Ascending aorta (tissue), 2 donors: ENCODE measurements around the gene ARL3. TPM values are rescaled to one million over a fixed set of nuclear protein-coding genes. Genes with fewer than 3 reads are reported as not detected.
"Not testable (repeated sequence)": the region's sequence is repeated elsewhere in the genome, so short reads cannot be mapped to it uniquely, and the experiment has no call there.

Source experiments
- DNase-seq, 2 donors: peaks; one replicate each; pipeline ENCODE4 v3.0.0-alpha.2; 2019; ENCODE audit warnings: low spot score in 2 of 2
- H3K27ac ChIP-seq, 2 donors: fragments of 200-600 bp; sonication (generic); one replicate each; pipeline ENCODE4 v1.5.1; 2016 to 2017; ENCODE audit warnings: mild to moderate bottlenecking in 1 of 2
- H3K27me3 ChIP-seq: fragments of 200-600 bp; sonication (generic); one replicate; pipeline ENCODE4 v1.5.1; 2017
- H3K36me3 ChIP-seq, 2 donors: fragments of 200-600 bp; sonication (generic); one replicate each; pipeline ENCODE4 v1.5.1; 2016
- H3K4me1 ChIP-seq, 2 donors: fragments of 200-600 bp; sonication (generic); one replicate each; pipeline ENCODE4 v1.5.1; 2016 to 2017; ENCODE audit warnings: mild to moderate bottlenecking in 1 of 2
- H3K4me3 ChIP-seq, 2 donors: fragments of 200-600 bp; sonication (generic); one replicate each; pipeline ENCODE4 v1.5.1; 2016 to 2017; ENCODE audit warnings: mild to moderate bottlenecking in 1 of 2
- H3K9me3 ChIP-seq, 2 donors: fragments of 200-600 bp; sonication (generic); one replicate each; pipeline ENCODE4 v1.5.1; 2016
- intact Hi-C: fragments of 100-400 bp; cut with DNase I; formaldehyde crosslinking; loops from one replicate; pipeline ENCODE4 v1.15.1; 2023
- total RNA-seq: library from RNA; depleted of rRNA; stranded (reverse); fragments of >200 nt; gene quantifications from one replicate; pipeline ENCODE4 v1.1.0, GENCODE V29; 2016
- TF ChIP-seq, protein P1 (sequence below), 3 experiments: fragments of 200-600 bp in 2 of 3; fragments of 450-650 bp in 1 of 3; sonication (generic) in 2 of 3; IDR thresholded peaks; one replicate each; pipeline ENCODE4 v1.5.1; 2016 to 2019; ENCODE audit warnings: antibody characterized with exemption in 3 of 3, mild to moderate bottlenecking in 1 of 3, moderate library complexity in 1 of 3

Gene ARL3, protein sequence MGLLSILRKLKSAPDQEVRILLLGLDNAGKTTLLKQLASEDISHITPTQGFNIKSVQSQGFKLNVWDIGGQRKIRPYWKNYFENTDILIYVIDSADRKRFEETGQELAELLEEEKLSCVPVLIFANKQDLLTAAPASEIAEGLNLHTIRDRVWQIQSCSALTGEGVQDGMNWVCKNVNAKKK
- total RNA-seq, result 2.0 TPM

DNA sequence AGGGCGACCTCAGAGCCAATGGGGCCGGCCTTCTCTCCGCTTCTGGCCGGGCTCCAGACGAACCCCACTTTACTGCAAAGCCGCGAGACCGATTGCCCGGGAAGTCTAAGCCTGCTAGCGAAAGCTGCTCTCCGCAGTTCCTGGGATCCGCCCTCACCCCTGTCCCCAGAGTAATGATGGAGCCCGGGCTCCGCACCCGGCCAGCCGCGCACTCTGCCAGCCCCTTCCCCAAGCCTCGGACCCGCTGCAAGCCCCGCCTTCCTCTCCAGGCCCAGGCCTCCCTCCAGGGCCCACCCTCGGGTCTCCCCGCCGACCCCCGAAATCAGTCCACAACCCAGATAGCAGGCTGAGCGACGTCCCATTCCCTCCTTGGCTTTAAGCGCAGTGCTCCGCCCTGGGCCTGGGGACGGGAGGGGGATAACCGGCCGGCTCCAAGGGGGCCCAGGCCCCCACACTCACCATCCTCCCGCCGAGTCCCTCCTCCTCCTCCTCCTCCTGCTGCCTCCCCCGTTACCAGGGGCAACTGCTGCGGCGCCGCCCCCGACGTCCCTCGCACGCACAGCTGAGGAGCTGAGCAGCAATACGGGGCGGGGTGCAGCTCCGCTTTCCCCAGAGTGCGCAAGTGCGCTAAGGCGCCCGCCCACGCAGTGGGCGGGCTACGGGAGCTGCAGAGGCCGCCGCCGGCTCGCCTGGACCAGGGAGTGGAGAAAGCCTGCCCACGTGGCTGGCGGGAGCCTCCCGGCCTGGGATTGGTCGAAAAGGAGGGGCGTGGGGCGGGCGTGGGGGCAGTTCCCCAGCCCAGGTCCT is at the start of gene ARL3:
TSS of gene ARL3 (minus strand) at position 584 of the 807 bp plus-strand sequence. CDS start at position 462, 122 bp downstream.
- DNase-seq, result peak; percentile 94 to 98
- no peaks in the 10 kb centered on the region for H3K36me3 ChIP-seq
- intact Hi-C loops, result loop anchor here (2.0 kb wide), 3 partner anchors 39 to 211 kb away; partner anchors contain the start of genes ACTR1A and SUFU
- peak within 1 kb of the TSS; percentile 79 to 83 for H3K27ac ChIP-seq
- TF ChIP-seq, protein P1, sequence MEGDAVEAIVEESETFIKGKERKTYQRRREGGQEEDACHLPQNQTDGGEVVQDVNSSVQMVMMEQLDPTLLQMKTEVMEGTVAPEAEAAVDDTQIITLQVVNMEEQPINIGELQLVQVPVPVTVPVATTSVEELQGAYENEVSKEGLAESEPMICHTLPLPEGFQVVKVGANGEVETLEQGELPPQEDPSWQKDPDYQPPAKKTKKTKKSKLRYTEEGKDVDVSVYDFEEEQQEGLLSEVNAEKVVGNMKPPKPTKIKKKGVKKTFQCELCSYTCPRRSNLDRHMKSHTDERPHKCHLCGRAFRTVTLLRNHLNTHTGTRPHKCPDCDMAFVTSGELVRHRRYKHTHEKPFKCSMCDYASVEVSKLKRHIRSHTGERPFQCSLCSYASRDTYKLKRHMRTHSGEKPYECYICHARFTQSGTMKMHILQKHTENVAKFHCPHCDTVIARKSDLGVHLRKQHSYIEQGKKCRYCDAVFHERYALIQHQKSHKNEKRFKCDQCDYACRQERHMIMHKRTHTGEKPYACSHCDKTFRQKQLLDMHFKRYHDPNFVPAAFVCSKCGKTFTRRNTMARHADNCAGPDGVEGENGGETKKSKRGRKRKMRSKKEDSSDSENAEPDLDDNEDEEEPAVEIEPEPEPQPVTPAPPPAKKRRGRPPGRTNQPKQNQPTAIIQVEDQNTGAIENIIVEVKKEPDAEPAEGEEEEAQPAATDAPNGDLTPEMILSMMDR (IDR thresholded peaks at IDR 0.05), result peak; percentile 21 to 42 (median 39)
- H3K27me3 ChIP-seq, result no peaks in the 10 kb centered on the region
- H3K4me1 ChIP-seq, result peaks cover 0 to 13% of the 10 kb centered on the region in 2 donors
- H3K4me3 ChIP-seq, result peak within 1 kb of the TSS; percentile 84 to 91
- no peaks in the 10 kb centered on the region for H3K9me3 ChIP-seq

DNA sequence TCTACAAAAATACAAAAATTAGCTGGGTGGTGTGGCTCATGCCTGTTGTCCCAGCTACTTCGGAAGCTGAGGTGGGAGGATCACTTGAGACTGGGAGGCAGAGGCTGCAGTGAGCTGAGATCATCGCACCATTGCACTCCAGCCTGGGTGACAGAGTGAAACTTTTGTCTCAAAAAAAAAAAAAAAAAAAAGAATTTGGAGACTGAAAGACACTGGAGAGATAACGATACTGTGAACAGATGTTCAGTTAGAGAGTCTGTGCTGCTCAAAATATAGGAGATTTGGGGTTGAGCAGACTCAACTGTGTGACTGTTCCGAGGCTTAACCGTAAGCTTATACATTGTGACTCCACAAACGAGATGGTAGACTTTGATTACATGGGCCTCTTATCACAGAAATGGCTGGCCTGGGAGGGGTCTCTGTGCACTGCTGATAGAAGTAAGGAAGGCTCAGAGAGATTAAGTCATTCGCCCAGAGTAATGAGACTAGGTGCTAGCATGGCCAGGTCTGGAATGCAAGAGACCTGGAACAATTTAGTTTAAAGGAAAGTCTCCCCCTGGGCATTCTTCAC is 48.9 kb upstream of the ARL3 start:
- TF ChIP-seq, protein P1 (IDR thresholded peaks at IDR 0.05), result no peak
- H3K27me3 ChIP-seq, result no peaks in the 10 kb centered on the region
- intact Hi-C loops, result no loop called here
- no peak overlapping the region for H3K4me3 ChIP-seq
- H3K27ac ChIP-seq, result peak overlapping the region in 1 of 2 donors; percentile 48
- peaks cover 0 to 34% of the 10 kb centered on the region in 2 donors for H3K4me1 ChIP-seq
- peaks cover 4 to 11% of the 10 kb centered on the region in 2 donors for H3K36me3 ChIP-seq
- DNase-seq, result no peak
- H3K9me3 ChIP-seq, result no peaks in the 10 kb centered on the region

DNA sequence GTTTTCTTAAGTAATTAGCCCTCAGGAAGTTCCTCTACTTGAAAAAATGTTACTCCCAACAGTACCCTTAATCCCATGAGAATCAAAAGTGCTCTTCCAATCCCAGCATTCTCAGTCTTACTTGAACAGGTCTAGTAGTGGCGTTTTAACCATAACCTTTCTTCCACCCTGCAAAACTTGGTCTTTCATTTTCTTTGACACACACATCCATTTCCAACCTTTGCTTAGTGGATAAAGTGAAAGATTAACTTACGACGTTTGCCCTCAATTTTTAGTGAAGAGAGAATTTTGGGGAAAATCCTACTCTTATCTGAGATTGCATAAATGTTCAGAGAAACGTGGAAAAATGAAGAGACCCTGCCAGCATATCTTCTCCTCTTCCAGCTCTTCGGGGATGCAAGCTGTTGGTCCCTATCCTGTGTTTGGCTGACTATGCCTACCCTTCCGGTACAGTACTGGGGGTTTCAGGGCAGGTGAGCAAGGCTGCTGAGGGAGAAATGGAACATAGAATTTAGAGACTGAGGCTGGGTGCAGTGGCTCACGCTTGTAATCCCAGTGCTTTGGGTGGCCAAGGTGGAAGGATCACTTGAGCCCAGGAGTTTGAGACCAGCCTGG is 48.3 kb upstream of the ARL3 start:
- Histone ChIP-seq H3K36me3 (peaks cover 4 to 11% of the 10 kb centered on the region in 2 donors), H3K27ac (peak overlapping the region in 1 of 2 donors; percentile 48), H3K9me3 (no peaks in the 10 kb centered on the region), H3K4me3 (no peak overlapping the region), H3K4me1 (peaks cover 0 to 33% of the 10 kb centered on the region in 2 donors), H3K27me3 (no peaks in the 10 kb centered on the region)
- intact Hi-C loops, result no loop called here
- DNase-seq, result no peak
- TF ChIP-seq, protein P1 (IDR thresholded peaks at IDR 0.05), result no peak

DNA sequence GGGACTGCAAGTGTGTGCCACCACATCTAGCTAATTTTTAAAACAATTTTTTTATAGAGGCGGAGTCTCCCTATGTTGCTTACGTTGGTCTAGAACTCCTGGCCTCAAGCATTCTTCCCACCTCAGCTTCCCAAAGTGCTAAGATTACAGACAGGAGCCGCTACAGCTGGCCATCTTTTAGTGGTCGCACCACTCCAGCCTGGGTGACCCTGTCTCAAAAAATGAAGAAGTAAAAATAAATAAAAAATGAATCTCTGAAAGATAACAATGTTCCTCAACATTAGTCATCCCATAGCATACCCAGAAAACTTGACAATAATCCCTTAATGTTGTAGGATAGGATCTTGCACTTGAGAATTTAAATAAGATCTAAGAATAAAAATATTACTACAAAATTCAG is 47.8 kb upstream of the ARL3 start:
- H3K9me3 ChIP-seq, result no peaks in the 10 kb centered on the region
- peaks cover 0 to 29% of the 10 kb centered on the region in 2 donors for H3K4me1 ChIP-seq
- H3K27me3 ChIP-seq, result no peaks in the 10 kb centered on the region
- intact Hi-C loops, result no loop called here
- DNase-seq, result no peak
- H3K27ac ChIP-seq, result peak overlapping the region in 1 of 2 donors; percentile 69
- TF ChIP-seq, protein P1 (IDR thresholded peaks at IDR 0.05), result no peak
- H3K36me3 ChIP-seq, result peaks cover 4 to 11% of the 10 kb centered on the region in 2 donors
- no peak overlapping the region for H3K4me3 ChIP-seq

DNA sequence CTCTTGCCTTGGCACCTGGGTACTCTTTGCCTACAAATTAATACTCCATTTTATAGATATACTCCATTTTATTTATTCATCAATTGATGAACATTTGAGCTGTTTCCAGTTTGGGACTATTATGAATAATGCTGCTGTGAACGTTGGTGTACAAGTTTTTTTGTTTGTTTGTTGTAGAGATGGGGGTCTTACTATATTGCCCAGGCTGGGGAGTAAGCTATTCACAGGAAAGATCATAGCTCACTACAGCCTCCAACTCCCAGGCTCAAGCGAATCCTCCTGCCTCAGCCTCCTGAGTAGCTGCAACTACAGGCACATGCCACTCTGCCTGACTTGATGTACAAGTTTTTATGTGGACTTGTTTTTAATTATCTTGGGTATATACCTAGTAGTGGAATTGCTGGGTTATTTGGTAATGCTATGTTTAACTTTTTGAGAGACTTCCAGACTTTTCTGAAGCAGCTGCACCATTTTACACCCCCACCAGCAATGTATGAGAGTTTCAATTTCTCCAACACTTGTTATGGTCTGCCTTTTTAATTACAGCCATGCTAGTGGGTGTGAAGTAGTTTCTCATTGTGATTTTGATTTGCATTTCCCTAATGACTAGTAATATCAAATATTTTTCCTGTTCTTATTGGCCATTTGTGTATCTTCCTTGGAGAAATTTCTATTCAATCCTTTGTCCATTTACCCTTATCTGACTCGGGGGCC is 45.5 kb upstream of the ARL3 start:
- peaks cover 0 to 5% of the 10 kb centered on the region in 2 donors for H3K36me3 ChIP-seq
- DNase-seq, result no peak
- TF ChIP-seq, protein P1 (IDR thresholded peaks at IDR 0.05), result no peak
- H3K4me1 ChIP-seq, result peaks cover 0 to 30% of the 10 kb centered on the region in 2 donors
- no peak overlapping the region for H3K4me3 ChIP-seq
- H3K9me3 ChIP-seq, result no peaks in the 10 kb centered on the region
- intact Hi-C loops, result no loop called here
- H3K27me3 ChIP-seq, result no peaks in the 10 kb centered on the region
- peak overlapping the region; percentile 55 to 69 for H3K27ac ChIP-seq

DNA sequence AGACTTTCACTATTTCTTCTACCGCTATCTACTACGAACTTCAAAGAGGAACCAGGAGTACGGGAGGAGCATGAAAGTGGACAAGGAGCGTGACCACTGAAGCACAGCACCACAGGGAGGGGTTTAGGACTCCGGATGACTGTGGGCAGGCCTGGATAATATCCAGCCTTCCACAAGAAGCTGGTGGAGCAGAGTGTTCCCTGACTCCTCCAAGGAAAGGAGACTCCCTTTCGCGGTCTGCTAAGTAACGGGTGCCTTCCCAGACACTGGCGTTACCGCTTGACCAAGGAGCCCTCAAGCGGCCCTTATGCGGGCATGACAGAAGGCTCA is 44.7 kb upstream of the ARL3 start:
- H3K27ac ChIP-seq, result peak overlapping the region; percentile 69 to 71
- H3K36me3 ChIP-seq, intact Hi-C loops, H3K27me3 ChIP-seq, DNase-seq, H3K9me3 ChIP-seq, H3K4me3 ChIP-seq: not testable (repeated sequence)
- peaks cover 6 to 32% of the 10 kb centered on the region in 2 donors for H3K4me1 ChIP-seq
